HG03066 (cell line): ENCODE data around the gene ACTL6B.

Experiments
- ATAC-seq: cut with Tn5 transposase; IDR thresholded peaks from one replicate; pipeline ENCODE4 v1.9.1; 2021; ENCODE audit warnings: low read depth; ENCODE audit not compliant: unreplicated experiment

The ACTL6B gene

GRCh38 chr7:100604028-100604975 is 51.9 kb downstream of the ACTL6B start:
- ATAC-seq, result no peak

GRCh38 chr7:100603726-100604027 is 52.6 kb downstream of the ACTL6B start:
- no peak for ATAC-seq

- no peak for ATAC-seq
Measured at GRCh38 chr7:100602889-100603725, 53.1 kb downstream of the ACTL6B start.

DNA sequence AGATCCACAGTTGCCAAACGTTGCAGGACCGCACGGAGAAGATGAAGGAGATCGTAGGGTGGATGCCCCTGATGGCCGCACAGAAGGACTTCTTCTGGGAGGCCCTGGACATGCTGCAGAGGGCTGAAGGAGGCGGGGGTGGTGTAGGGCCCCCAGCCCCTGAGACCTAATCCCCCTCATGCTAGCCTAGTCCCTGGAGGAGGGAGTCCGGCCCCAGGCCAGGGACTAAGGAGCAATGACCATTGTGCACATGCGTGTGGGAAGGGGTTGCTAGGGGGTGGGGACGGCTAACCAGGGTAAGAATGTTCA is 55.6 kb downstream of the ACTL6B start:
- no peak for ATAC-seq

GRCh38 chr7:100599911-100600729 is 56.1 kb downstream of the ACTL6B start:
- ATAC-seq, result no peak

DNA sequence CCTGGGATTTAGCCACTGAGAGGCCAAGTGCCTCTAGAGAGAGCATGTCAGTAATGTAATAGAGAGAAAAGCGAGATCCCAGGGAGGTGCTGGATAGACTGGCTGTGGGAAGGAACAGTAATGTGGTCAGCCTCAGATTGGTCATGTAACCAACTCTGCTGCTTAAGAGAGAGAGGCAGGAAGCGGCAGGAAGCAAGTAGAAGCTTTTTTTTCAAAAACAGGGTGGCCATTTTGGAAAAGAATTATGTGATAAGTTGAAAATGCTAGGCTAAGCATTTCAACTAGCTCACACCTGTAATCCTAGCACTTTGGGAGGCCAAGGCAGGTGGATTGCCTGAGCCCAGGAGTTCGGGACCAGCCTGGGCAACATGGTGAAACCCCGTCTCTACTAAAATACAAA is 57.8 kb downstream of the ACTL6B start:
- ATAC-seq, result no peak

- no peak for ATAC-seq
Measured at GRCh38 chr7:100595188-100595587, 61.1 kb downstream of the ACTL6B start.
